Panc1 (cell line): Measurements from ENCODE around the gene FANCF.

Experiments
- CTCF ChIP-seq: fragments of 450-650 bp; IDR thresholded peaks from 2 replicates; pipeline ENCODE4 v1.5.1; 2017; ENCODE audit warnings: mild to moderate bottlenecking
- POLR2AphosphoS5 ChIP-seq: IDR thresholded peaks from 2 replicates; pipeline ENCODE4 v1.6.1; 2012; ENCODE audit warnings: mild to moderate bottlenecking, low read depth, low read length, moderate library complexity
- SIN3A ChIP-seq: IDR thresholded peaks from 2 replicates; pipeline ENCODE4 v1.6.1; 2012; ENCODE audit warnings: low read depth, mild to moderate bottlenecking, low read length, moderate library complexity, borderline replicate concordance; ENCODE audit not compliant: insufficient read depth

DNA sequence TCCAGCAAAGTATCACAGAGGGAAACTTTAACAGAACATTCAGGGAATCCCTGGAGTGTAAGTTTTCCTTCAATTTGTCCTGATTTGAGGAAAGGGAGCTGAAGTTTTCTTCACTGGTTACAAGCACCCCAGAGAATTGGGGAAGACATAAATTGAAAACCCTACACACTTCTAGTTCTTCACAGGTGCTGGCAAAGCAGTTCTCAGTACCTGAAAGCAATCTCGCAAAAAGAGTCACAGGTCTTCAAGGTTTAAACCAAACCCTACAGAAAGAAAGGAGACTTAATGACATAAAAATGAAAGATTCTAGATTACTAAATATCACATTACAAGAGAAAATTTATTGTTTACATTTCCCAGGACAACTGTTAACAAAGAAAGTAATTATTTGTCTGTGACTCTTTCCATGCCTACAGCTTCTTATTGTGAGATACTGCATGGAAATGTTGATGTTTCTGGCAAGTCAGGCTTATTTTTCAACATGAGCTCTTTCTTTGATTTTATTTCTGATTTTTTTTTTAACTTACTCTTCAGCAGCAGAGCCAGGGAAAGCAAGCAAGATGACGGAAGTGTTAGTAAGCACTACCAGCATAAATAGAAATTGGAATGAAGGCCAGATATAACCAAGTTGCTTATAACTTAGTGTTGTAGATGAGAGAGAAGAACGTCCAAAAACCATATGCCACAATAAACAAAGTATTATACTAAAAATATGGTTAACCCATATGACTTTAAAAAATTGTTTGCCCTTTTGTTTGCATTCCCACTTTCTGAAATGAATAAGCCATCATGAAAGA, 44.1 kb downstream of the FANCF start:
- TF ChIP-seq CTCF (no peak), POLR2AphosphoS5 (no peak), SIN3A (no peak)
